Neural cell (in vitro differentiated cells): ENCODE results near the gene CAPN12. TPM values are rescaled to one million over a fixed set of nuclear protein-coding genes. Genes with fewer than 3 reads are reported as not detected.

ENCODE experiments used
- H2AFZ ChIP-seq: fragments of 200-600, 300-800 bp; sonication (generic), shearing (Covaris generic); 2 replicates; pipeline ENCODE4 v1.6.0; 2014; ENCODE audit warnings: low read depth, mild to moderate bottlenecking, antibody characterized with exemption, low read length, moderate library complexity
- H3F3A ChIP-seq: fragments of 200-600 bp; shearing (Covaris generic); 2 replicates; pipeline ENCODE4 v1.6.1; 2016; ENCODE audit warnings: mild to moderate bottlenecking, moderate library complexity, mixed read lengths, antibody characterized with exemption, low read length; ENCODE audit not compliant: insufficient read depth, poor library complexity, severe bottlenecking
- H3K27ac ChIP-seq: fragments of 200-600, 300-800 bp; sonication (generic), shearing (Covaris generic); 2 replicates; pipeline ENCODE4 v1.5.1; 2014; ENCODE audit warnings: mild to moderate bottlenecking, low read length, moderate library complexity
- H3K27me3 ChIP-seq: fragments of 300-800, 200-600 bp; sonication (generic), shearing (Covaris generic); 2 replicates; pipeline ENCODE4 v1.6.0; 2014; ENCODE audit warnings: mild to moderate bottlenecking, low read depth, low read length, moderate library complexity; ENCODE audit not compliant: insufficient read depth
- H3K36me3 ChIP-seq: fragments of 300-800, 200-600 bp; sonication (generic), shearing (Covaris generic); 2 replicates; pipeline ENCODE4 v1.5.1; 2014; ENCODE audit warnings: mild to moderate bottlenecking, antibody characterized with exemption, low read length, moderate library complexity; ENCODE audit not compliant: insufficient read depth
- H3K4me2 ChIP-seq: fragments of 300-800, 200-600 bp; sonication (generic), shearing (Covaris generic); 2 replicates; pipeline ENCODE4 v1.6.0; 2014; ENCODE audit warnings: mild to moderate bottlenecking, low read length
- H3K4me3 ChIP-seq: fragments of 300-800, 200-600 bp; sonication (generic), shearing (Covaris generic); 2 replicates; pipeline ENCODE4 v1.5.1; 2014; ENCODE audit warnings: mild to moderate bottlenecking, low read length, moderate library complexity
- H3K79me2 ChIP-seq: fragments of 200-600 bp; shearing (Covaris generic); replicated peaks from 2 replicates; pipeline ENCODE4 v1.6.0; 2014; ENCODE audit warnings: mild to moderate bottlenecking, low read length, moderate library complexity; ENCODE audit not compliant: insufficient read depth
- H3K9ac ChIP-seq: fragments of 300-800, 200-600 bp; sonication (generic), shearing (Covaris generic); 2 replicates; pipeline ENCODE4 v1.6.1; 2016; ENCODE audit warnings: mild to moderate bottlenecking, low read length, mixed read lengths
- H3K9me2 ChIP-seq: fragments of 200-600 bp; shearing (Covaris generic); 2 replicates; pipeline ENCODE4 v1.6.1; 2016; ENCODE audit warnings: mild to moderate bottlenecking, low read length, mixed read lengths; ENCODE audit not compliant: insufficient read depth
- H3K9me3 ChIP-seq: fragments of 200-600, 300-800 bp; sonication (generic), shearing (Covaris generic); 2 replicates; pipeline ENCODE4 v1.6.1; 2016; ENCODE audit warnings: mild to moderate bottlenecking, mixed run types, low read length, moderate library complexity, mixed read lengths
- H4K20me1 ChIP-seq: fragments of 200-600 bp; shearing (Covaris generic); 2 replicates; pipeline ENCODE4 v1.6.1; 2016; ENCODE audit warnings: mild to moderate bottlenecking, mixed run types; ENCODE audit not compliant: insufficient read depth
- CTCF ChIP-seq: fragments of 450-650 bp; IDR thresholded peaks from 2 replicates; pipeline ENCODE4 v1.5.1; 2014; ENCODE audit warnings: antibody characterized with exemption, mild to moderate bottlenecking, moderate library complexity; ENCODE audit not compliant: poor library complexity, severe bottlenecking
- EP300 ChIP-seq: fragments of 450-650 bp; conservative IDR thresholded peaks from 2 replicates; pipeline ENCODE4 v1.6.1; 2014; ENCODE audit warnings: antibody characterized with exemption, mild to moderate bottlenecking, moderate library complexity; ENCODE audit not compliant: poor library complexity, severe bottlenecking
- EZH2 ChIP-seq: fragments of 200-600, 300-800 bp; shearing (Covaris generic), sonication (generic); IDR thresholded peaks from 2 replicates; pipeline ENCODE4 v1.6.1; 2014; ENCODE audit warnings: antibody characterized with exemption, low read length, borderline replicate concordance, mild to moderate bottlenecking; ENCODE audit not compliant: insufficient read depth, poor library complexity, severe bottlenecking
- MXI1 ChIP-seq: fragments of 450-650 bp; conservative IDR thresholded peaks from 2 replicates; pipeline ENCODE4 v1.6.1; 2014; ENCODE audit warnings: antibody characterized with exemption, mild to moderate bottlenecking; ENCODE audit not compliant: poor library complexity, severe bottlenecking
- POLR2AphosphoS5 ChIP-seq: IDR thresholded peaks from 2 replicates; pipeline ENCODE4 v1.6.1; 2012
- RAD21 ChIP-seq: fragments of 450-650 bp; conservative IDR thresholded peaks from 2 replicates; pipeline ENCODE4 v1.6.1; 2014; ENCODE audit warnings: antibody characterized with exemption, mild to moderate bottlenecking, moderate library complexity
- REST ChIP-seq: IDR thresholded peaks from 2 replicates; pipeline ENCODE4 v1.6.1; 2012; ENCODE audit warnings: borderline replicate concordance
- SMC3 ChIP-seq: fragments of 450-650 bp; conservative IDR thresholded peaks from 2 replicates; pipeline ENCODE4 v1.6.1; 2014; ENCODE audit warnings: antibody characterized with exemption, mild to moderate bottlenecking, moderate library complexity; ENCODE audit not compliant: poor library complexity
- TAF1 ChIP-seq: IDR thresholded peaks from 2 replicates; pipeline ENCODE4 v1.6.1; 2012; ENCODE audit warnings: low read depth
- polyA plus RNA-seq: library from polyadenylated mRNA; depleted of rRNA; stranded (reverse); fragments of >200 nt; gene quantifications from 2 replicates; pipeline ENCODE4 v1.2.3, GENCODE V29; 2014

CAPN12 gene
- polyA plus RNA-seq, 1 donor from 2014 or later = not detected

GRCh38 chr19:38701455-38702063, 42.7 kb downstream of the CAPN12 start:
- H3K9me3 ChIP-seq = no peaks in the 10 kb centered on the region
- no peak overlapping the region for H3K27ac ChIP-seq
- H3K79me2 ChIP-seq = no peaks in the 10 kb centered on the region
- no peaks in the 10 kb centered on the region for H3K9me2 ChIP-seq
- no peaks in the 10 kb centered on the region for H3K27me3 ChIP-seq
- TF ChIP-seq TAF1 (no peak), REST (no peak), EP300 (no peak), EZH2 (no peak), MXI1 (no peak), POLR2AphosphoS5 (no peak), RAD21 (no peak), CTCF (no peak)
- H4K20me1 ChIP-seq = no peaks in the 10 kb centered on the region
- no peak overlapping the region for H3K4me3 ChIP-seq
- no peak overlapping the region for H2AFZ ChIP-seq
- no peak overlapping the region for H3K9ac ChIP-seq
- no peaks in the 10 kb centered on the region for H3F3A ChIP-seq
- H3K36me3 ChIP-seq = no peaks in the 10 kb centered on the region
- no peak overlapping the region for H3K4me2 ChIP-seq

- no peak overlapping the region for H3K27ac ChIP-seq
- no peaks in the 10 kb centered on the region for H3K27me3 ChIP-seq
- no peaks in the 10 kb centered on the region for H4K20me1 ChIP-seq
- no peaks in the 10 kb centered on the region for H3F3A ChIP-seq
- H3K4me2 ChIP-seq = no peak overlapping the region
- TF ChIP-seq RAD21 = no peak
- TF ChIP-seq EP300 = no peak
- TF ChIP-seq POLR2AphosphoS5 = no peak
- TF ChIP-seq EZH2 = no peak
- no peak for TF ChIP-seq SMC3
- TF ChIP-seq TAF1 = no peak
- no peak for TF ChIP-seq CTCF
- no peak for TF ChIP-seq REST
- no peak overlapping the region for H3K9ac ChIP-seq
- H3K4me3 ChIP-seq = no peak overlapping the region
- no peaks in the 10 kb centered on the region for H3K79me2 ChIP-seq
- H3K9me3 ChIP-seq = no peaks in the 10 kb centered on the region
- H2AFZ ChIP-seq = no peak overlapping the region
- H3K36me3 ChIP-seq = no peaks in the 10 kb centered on the region
- no peaks in the 10 kb centered on the region for H3K9me2 ChIP-seq
These were observed 43.3 kb downstream of the CAPN12 start for GRCh38 chr19:38700902-38701454.
